Measurements from ENCODE around the gene PRSS2.

Gene PRSS2

DNA sequence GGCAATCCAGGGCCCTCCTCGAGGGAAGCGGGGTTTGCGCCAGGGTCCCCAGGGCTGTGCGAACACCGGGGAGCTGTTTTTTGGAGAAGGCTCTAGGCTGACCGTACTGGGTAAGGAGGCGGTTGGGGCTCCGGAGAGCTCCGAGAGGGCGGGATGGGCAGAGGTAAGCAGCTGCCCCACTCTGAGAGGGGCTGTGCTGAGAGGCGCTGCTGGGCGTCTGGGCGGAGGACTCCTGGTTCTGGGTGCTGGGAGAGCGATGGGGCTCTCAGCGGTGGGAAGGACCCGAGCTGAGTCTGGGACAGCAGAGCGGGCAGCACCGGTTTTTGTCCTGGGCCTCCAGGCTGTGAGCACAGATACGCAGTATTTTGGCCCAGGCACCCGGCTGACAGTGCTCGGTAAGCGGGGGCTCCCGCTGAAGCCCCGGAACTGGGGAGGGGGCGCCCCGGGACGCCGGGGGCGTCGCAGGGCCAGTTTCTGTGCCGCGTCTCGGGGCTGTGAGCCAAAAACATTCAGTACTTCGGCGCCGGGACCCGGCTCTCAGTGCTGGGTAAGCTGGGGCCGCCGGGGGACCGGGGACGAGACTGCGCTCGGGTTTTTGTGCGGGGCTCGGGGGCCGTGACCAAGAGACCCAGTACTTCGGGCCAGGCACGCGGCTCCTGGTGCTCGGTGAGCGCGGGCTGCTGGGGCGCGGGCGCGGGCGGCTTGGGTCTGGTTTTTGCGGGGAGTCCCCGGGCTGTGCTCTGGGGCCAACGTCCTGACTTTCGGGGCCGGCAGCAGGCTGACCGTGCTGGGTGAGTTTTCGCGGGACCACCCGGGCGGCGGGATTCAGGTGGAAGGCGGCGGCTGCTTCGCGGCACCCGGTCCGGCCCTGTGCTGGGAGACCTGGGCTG lies 26.0 kb downstream of the PRSS2 start:
- peaks cover 45% of the 10 kb centered on the region for H3K36me3 ChIP-seq (ENCODE audit: control insufficient read depth, low read length)
- H3K27me3 ChIP-seq (ENCODE audit: control insufficient read depth, low read length) = no peaks in the 10 kb centered on the region
- no peaks in the 10 kb centered on the region for H3K9me2 ChIP-seq (replicated peaks; ENCODE audit: control insufficient read depth, low read length)
- H3F3A ChIP-seq (ENCODE audit: control insufficient read depth, insufficient read depth) = peaks cover 25% of the 10 kb centered on the region
- H3K4me1 ChIP-seq (ENCODE audit: control insufficient read depth, low read length) = peaks cover 85% of the 10 kb centered on the region
- TF ChIP-seq, protein P1, sequence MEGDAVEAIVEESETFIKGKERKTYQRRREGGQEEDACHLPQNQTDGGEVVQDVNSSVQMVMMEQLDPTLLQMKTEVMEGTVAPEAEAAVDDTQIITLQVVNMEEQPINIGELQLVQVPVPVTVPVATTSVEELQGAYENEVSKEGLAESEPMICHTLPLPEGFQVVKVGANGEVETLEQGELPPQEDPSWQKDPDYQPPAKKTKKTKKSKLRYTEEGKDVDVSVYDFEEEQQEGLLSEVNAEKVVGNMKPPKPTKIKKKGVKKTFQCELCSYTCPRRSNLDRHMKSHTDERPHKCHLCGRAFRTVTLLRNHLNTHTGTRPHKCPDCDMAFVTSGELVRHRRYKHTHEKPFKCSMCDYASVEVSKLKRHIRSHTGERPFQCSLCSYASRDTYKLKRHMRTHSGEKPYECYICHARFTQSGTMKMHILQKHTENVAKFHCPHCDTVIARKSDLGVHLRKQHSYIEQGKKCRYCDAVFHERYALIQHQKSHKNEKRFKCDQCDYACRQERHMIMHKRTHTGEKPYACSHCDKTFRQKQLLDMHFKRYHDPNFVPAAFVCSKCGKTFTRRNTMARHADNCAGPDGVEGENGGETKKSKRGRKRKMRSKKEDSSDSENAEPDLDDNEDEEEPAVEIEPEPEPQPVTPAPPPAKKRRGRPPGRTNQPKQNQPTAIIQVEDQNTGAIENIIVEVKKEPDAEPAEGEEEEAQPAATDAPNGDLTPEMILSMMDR (IDR thresholded peaks at IDR 0.05; ENCODE audit: low read depth, low read length, poor library complexity, severe bottlenecking) = no peak
- TF ChIP-seq EZH2phosphoT487 (IDR thresholded peaks at IDR 0.05; ENCODE audit: borderline replicate concordance, low read length) = no peak
- H3K79me2 ChIP-seq (ENCODE audit: control insufficient read depth, low read length) = peaks cover 56% of the 10 kb centered on the region
- H4K20me1 ChIP-seq (ENCODE audit: control insufficient read depth, insufficient read depth, low read depth, low read length) = no peaks in the 10 kb centered on the region
- H3K4me3 ChIP-seq (ENCODE audit: low read length) = peak overlapping the region; percentile 88
- peak overlapping the region; percentile 83 for H3K27ac ChIP-seq (ENCODE audit: low read depth, low read length)
- peak overlapping the region; percentile 84 for H3K4me2 ChIP-seq (ENCODE audit: low read length)
- no peaks in the 10 kb centered on the region for H3K9me3 ChIP-seq (ENCODE audit: control insufficient read depth, insufficient read depth, low read length)

DNA sequence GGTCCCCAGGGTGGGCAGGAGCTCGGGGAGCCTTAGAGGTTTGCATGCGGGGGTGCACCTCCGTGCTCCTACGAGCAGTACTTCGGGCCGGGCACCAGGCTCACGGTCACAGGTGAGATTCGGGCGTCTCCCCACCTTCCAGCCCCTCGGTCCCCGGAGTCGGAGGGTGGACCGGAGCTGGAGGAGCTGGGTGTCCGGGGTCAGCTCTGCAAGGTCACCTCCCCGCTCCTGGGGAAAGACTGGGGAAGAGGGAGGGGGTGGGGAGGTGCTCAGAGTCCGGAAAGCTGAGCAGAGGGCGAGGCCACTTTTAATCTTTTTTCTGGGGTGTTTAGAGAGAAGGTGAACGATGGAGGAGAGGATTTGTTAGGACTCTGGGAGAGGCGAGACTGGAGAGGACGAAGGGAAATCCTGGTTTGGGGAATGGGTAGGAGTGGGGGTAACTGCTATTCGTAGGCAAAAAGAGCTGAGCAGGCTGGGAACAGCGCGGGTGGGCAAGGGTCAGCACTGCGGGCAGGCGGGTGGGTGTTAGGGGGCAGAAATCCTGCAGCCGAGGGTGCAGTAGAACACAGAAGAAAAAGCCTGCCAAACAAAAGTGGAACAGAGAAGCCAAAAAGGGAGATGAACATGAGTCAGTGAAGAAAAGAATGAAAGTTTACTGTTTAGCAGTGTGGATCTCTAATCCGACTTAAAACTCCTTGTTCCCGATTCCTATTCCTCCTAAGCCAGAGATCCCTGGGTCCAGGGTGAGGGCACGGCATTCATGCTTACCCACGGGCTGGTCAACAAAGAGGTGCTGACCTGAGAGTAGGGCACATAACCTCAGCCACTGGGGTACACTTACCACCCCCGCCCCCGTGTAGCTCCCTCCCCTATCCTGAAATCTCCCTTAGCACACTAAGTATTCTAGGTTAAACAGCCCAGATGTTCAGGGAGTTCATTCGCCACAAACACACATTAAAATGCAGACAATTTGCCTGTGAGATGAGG lies 26.9 kb downstream of the PRSS2 start:
- Histone ChIP-seq H3K27me3 (ENCODE audit: control insufficient read depth, low read length) (no peaks in the 10 kb centered on the region), H3K27ac (ENCODE audit: low read depth, low read length) (peak overlapping the region; percentile 83)

More for the DNA sequence above, 26.9 kb downstream of the PRSS2 start:
- peaks cover 28% of the 10 kb centered on the region for H3F3A ChIP-seq (ENCODE audit: control insufficient read depth, insufficient read depth)
- H3K9me3 ChIP-seq (ENCODE audit: control insufficient read depth, insufficient read depth, low read length) = no peaks in the 10 kb centered on the region
- no peaks in the 10 kb centered on the region for H3K9me2 ChIP-seq (replicated peaks; ENCODE audit: control insufficient read depth, low read length)
- H3K4me1 ChIP-seq (ENCODE audit: control insufficient read depth, low read length) = peaks cover 78% of the 10 kb centered on the region
- no peaks in the 10 kb centered on the region for H4K20me1 ChIP-seq (ENCODE audit: control insufficient read depth, insufficient read depth, low read depth, low read length)
- H3K79me2 ChIP-seq (ENCODE audit: control insufficient read depth, low read length) = peaks cover 56% of the 10 kb centered on the region
- H3K4me2 ChIP-seq (ENCODE audit: low read length) = peak overlapping the region; percentile 84
- H3K36me3 ChIP-seq (ENCODE audit: control insufficient read depth, low read length) = peaks cover 54% of the 10 kb centered on the region
- H3K4me3 ChIP-seq (ENCODE audit: low read length) = peak overlapping the region; percentile 88
- TF ChIP-seq EZH2phosphoT487 (IDR thresholded peaks at IDR 0.05; ENCODE audit: borderline replicate concordance, low read length) = no peak
- TF ChIP-seq, protein P1 (IDR thresholded peaks at IDR 0.05; ENCODE audit: low read depth, low read length, poor library complexity, severe bottlenecking) = no peak
